ENCODE results near the gene CCDC43. TPM values are rescaled to one million over a fixed set of nuclear protein-coding genes. Genes with fewer than 3 reads are reported as not detected.

Gene CCDC43
- 10 to 100 TPM; 20.2 to 26.9 (median 23.7) TPM for total RNA-seq
- total RNA-seq (2013) = 26.9 TPM

- H3K9me3 Mint-ChIP-seq = no peaks in the 10 kb centered on the region
- peak within 1 kb of the TSS; percentile 92 to 98 for H3K27ac Mint-ChIP-seq
- ATAC-seq = peak; percentile 99
- Histone ChIP-seq H3K9me3 (ENCODE audit: control insufficient read depth, insufficient read depth, low read length) (no peaks in the 10 kb centered on the region), H3K4me3 (ENCODE audit: low read length) (peak within 1 kb of the TSS; percentile 72), H3K4me1 (ENCODE audit: control insufficient read depth, insufficient read depth, low read length) (peaks cover 16% of the 10 kb centered on the region), H3K36me3 (ENCODE audit: control insufficient read depth, insufficient read depth, low read length) (peaks cover 10% of the 10 kb centered on the region), H3K27ac (ENCODE audit: low read length) (peak within 1 kb of the TSS; percentile 72), H3K27me3 (ENCODE audit: control insufficient read depth, insufficient read depth, low read length) (no peaks in the 10 kb centered on the region)
- peaks cover 19 to 25% of the 10 kb centered on the region in 2 donors for H3K4me1 Mint-ChIP-seq
- no peak for TF ChIP-seq CTCF (IDR thresholded peaks at IDR 0.05)
- WGBS (ENCODE audit: insufficient coverage) = under 1% methylated on average over 51 of the region's 51 CpGs
- DNase-seq = peak; percentile 89 to 96
- peak within 1 kb of the TSS; percentile 100 for H3K4me3 Mint-ChIP-seq
- no peaks in the 10 kb centered on the region for H3K36me3 Mint-ChIP-seq
- H3K27me3 Mint-ChIP-seq (ENCODE audit: low read depth in 2 of 2) = no peaks in the 10 kb centered on the region
- intact Hi-C loops (cut with micrococcal nuclease) = loop anchor here (1.0 kb wide), 1 partner anchor 19 kb away; the partner anchor contains the start of gene DBF4B
Measured at GRCh38 chr17:44689477-44690217, at the start of gene CCDC43. CCDC43 (minus strand) TSS chr17:44689776; CDS start chr17:44689753, 23 bp downstream.

- H3K27me3 ChIP-seq (ENCODE audit: control insufficient read depth, insufficient read depth, low read length) = no peaks in the 10 kb centered on the region
- Mint-ChIP-seq H3K27ac (no peak overlapping the region), H3K4me1 (no peaks in the 10 kb centered on the region), H3K9me3 (no peaks in the 10 kb centered on the region), H3K36me3 (no peaks in the 10 kb centered on the region), H3K4me3 (no peak overlapping the region), H3K27me3 (ENCODE audit: low read depth in 2 of 2) (no peaks in the 10 kb centered on the region)
- H3K4me3 ChIP-seq (ENCODE audit: low read length) = no peak overlapping the region
- no peak overlapping the region for H3K27ac ChIP-seq (ENCODE audit: low read length)
- ATAC-seq (no peak), DNase-seq (no peak)
- TF ChIP-seq CTCF (IDR thresholded peaks at IDR 0.05) = no peak
- H3K36me3 ChIP-seq (ENCODE audit: control insufficient read depth, insufficient read depth, low read length) = peaks cover 4% of the 10 kb centered on the region
- intact Hi-C loops (cut with micrococcal nuclease) = no loop called here
- WGBS (ENCODE audit: insufficient coverage) = 71% methylated on average over 3 of the region's 3 CpGs
- no peaks in the 10 kb centered on the region for H3K4me1 ChIP-seq (ENCODE audit: control insufficient read depth, insufficient read depth, low read length)
- no peaks in the 10 kb centered on the region for H3K9me3 ChIP-seq (ENCODE audit: control insufficient read depth, insufficient read depth, low read length)
Measured at GRCh38 chr17:44738214-44738906, 48.8 kb upstream of the CCDC43 start.

- no peaks in the 10 kb centered on the region for H3K4me1 ChIP-seq (ENCODE audit: control insufficient read depth, insufficient read depth, low read length)
- no peaks in the 10 kb centered on the region for H3K4me1 Mint-ChIP-seq
Measured at GRCh38 chr17:44736551-44737240, 47.1 kb upstream of the CCDC43 start.

More at GRCh38 chr17:44736551-44737240, 47.1 kb upstream of the CCDC43 start:
- ATAC-seq (no peak), DNase-seq (no peak)
- intact Hi-C loops (cut with micrococcal nuclease) = no loop called here
- Mint-ChIP-seq H3K27me3 (ENCODE audit: low read depth in 2 of 2) (no peaks in the 10 kb centered on the region), H3K4me3 (no peak overlapping the region), H3K9me3 (no peaks in the 10 kb centered on the region), H3K36me3 (no peaks in the 10 kb centered on the region), H3K27ac (no peak overlapping the region)
- WGBS (ENCODE audit: insufficient coverage) = 90% methylated on average over 12 of the region's 12 CpGs
- Histone ChIP-seq H3K9me3 (ENCODE audit: control insufficient read depth, insufficient read depth, low read length) (no peaks in the 10 kb centered on the region), H3K27me3 (ENCODE audit: control insufficient read depth, insufficient read depth, low read length) (no peaks in the 10 kb centered on the region), H3K36me3 (ENCODE audit: control insufficient read depth, insufficient read depth, low read length) (peaks cover 4% of the 10 kb centered on the region), H3K27ac (ENCODE audit: low read length) (no peak overlapping the region), H3K4me3 (ENCODE audit: low read length) (no peak overlapping the region)
- no peak for TF ChIP-seq CTCF (IDR thresholded peaks at IDR 0.05)
